IPS DF 19.7 (cell line): ENCODE data around the gene KDM4C.
"Not testable (repeated sequence)": the region's sequence is repeated elsewhere in the genome, so short reads cannot be mapped to it uniquely, and the experiment has no call there.

Experiments
- DNase-seq: peaks from one replicate; pipeline ENCODE4 v3.0.0-alpha.2; 2013; ENCODE audit warnings: low read depth, low spot score

KDM4C gene

DNA sequence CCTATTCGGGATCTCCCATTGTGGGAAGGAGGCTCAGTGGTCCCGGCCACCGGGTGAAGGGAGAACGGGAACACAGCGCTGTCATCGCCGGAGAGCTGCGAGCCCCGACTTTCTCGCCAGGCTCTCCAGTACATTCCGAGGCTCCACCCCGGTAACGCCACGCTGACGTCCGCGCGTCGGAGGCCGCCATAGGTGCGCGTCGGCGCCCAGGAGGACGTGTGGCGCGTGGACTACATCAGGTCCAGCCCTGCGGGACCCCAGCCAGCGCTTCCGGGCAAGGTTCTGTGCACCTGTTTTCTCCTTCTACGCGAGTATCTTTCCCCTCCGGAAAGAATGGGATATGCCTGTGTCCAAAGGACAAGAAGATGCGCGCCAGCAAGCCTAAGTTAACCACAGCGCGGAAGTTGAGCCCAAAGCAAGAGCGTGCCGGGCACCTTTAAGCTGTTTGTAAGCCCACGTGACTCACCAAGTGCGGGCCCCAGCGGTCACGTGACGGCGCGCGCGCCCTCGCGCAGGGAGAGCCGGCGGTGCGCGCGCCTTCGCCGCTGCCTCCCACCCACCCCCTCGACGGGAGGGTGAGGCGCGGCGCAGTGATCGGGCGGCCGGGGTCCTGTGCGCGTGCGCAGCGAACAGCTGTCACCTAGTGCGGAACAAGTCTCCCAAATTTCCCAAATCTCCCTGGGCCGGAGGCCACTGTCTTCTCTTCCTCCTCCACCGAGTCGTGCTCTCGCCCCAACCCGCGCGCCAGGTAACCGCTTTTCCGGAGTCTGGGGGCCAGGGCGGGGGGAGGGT lies at the start of gene KDM4C:
Gene KDM4C, plus strand, starts transcription at position 518 of the 792 bp plus-strand sequence. CDS start 35,016 bp downstream, outside the sequence.
- peak; percentile 72 for DNase-seq

DNA sequence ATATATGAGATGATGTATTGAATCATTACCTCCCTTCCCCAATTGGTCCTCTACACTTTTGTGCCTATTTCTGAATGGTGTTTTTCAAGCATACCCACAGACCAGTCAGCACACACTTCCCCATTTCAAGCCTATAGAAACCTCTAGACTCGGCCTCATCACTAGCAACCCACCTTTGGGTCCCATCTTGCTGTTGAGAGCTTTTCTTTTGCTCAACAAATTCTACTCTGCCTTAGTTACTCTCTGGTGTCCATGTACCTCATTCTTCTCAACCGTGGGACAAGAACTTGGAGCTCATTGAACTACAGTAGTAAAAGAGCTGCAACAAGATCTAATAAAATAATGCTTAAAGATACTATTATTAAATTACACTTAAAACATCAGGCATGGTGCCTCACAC lies 49.0 kb upstream of the KDM4C start:
- no peak for DNase-seq

DNA sequence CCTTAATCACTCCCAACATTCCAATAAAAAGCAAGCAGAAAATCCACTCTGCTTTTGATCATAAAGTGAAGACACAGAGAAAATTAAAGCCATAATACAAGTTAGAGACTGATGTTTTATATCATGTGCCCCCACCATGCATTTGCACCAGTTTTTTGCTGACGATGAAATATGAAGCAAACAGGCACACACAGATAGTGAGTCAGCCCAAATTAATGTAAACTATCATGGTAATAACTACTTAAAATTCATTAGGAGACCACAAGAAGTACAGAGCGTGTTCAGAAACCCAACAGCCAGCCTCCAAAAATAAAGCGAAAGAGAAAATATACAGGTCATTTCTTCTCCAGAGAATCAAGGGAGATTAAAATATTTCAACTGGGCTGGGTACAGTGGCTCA lies 46.4 kb upstream of the KDM4C start:
- no peak for DNase-seq

DNA sequence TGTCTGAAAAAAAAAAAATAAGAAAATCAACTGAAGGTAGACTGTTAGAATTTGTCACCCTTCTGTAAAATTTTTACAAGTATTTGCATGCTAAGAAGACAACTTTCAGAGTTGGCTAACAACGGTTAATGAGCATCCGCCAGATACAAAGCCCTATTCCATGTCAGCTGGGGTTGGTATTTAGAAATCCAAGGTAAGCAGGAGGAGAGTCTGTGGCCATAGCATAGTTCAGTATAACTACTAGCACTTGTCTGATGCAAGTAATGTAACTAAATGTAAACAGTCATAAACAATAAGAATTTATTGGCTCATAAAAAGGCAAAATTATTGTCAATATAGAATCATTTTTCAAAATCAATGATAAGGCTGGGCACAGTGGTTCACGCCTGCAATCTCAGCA lies 45.7 kb upstream of the KDM4C start:
- DNase-seq: no peak

DNA sequence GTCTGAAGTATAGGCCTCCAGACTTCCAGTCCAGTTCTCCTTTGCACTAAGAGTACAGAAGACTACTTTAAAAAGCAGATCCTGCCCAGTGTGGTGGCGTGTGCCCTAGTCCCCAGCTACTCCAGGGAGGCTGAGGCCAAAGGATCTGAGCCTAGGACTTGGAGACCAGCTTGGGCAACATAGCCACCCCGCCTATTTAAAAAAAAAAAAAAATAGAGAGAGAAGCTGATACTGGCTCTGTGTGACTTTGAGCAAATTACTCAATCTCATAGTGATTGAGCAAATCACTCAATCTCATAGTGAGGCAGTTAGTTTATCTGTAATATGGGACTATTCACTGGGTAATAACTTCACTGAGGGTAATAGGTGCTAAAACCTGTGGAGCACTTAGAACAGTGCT lies 43.6 kb upstream of the KDM4C start:
- no peak for DNase-seq

DNA sequence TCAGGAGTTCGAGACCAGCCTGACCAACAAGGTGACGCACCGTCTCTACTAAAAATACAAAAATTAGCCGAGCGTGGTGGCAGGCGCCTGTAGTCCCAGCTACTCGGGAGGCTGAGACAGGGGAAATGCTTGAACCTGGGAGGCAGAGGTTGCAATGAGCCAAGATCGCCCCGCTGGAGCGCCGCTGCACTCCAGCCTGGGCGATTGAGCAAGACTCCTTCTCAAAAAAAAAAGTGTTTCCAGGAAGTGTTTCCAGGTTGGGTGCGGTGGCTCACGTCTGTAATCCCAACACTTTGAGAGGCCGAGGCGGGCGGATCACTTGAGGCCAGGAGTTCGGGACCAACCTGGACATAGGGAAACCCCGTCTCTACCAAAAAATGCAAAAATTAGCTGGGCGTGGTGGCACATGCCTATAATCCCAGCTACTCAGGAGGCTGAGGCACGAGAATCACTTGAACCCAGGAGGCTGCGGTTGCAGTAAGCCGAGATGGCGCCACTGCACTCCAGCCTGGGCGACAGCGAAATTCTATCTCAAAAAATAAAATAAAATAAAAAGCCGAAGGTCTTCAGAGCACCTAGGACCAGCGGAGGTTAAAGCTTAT lies 42.5 kb upstream of the KDM4C start:
- not testable (repeated sequence) for DNase-seq

DNA sequence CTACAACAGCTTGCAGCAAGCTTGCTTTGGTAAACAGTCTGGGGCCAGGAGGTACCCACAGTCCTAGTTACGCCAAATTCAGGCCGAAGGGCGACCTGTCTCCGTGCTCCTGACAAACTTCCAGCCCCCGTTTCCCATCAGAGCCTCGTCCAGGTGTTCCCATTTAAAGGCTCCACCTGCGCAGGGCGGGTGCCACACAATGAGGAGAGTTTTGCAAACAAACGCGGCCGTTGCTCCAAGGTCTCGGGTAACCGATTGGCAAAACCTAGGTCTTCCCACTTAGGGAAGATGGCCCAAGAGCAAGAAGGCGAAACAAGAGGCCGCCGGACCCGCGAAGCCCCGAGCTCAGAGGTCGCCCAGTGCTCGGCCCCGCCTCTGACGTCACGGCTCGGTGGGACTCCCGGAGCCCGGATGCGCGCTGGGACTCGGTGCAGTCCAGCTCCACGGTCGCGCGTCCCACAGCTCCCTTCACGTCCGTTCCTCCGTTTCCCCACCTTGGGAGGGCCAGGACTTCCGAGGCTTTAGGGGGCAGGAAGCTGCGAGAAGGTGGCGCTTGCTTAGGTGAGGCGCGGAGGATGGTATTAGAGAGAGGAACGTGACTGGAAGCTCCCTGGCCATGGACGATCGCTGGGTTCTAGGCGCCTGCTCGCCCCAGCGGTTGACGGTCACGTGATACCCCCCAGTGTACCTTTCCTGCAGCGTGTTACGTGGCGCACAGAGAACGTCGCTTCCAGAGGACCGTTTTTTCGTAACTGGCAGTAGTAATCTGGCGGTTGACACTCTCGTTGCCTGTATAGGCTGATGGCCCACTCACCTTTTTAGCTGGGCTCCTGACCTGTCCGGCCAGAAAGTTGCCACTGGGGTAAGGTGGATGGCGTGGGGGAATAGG lies 41.8 kb upstream of the KDM4C start:
- DNase-seq: no peak

DNA sequence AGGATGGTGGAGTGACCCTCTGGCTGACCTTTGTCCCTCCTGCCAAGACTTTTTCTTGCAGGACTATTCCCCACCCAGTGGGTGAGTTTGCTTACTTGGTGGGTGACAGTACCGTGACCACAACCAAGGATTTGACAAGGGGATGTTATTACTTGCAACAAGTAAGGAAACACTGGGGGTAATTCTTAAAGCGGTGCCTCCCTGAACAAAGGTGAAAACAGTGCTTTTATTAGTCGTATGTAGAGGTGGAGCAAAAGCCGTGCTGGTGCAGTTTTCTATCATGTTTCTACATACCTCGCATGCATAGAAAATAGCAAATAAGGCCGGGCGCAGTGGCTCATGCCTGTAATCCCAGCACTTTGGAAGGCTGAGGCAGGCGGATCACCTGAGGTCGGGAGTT lies 41.0 kb upstream of the KDM4C start:
- no peak for DNase-seq

DNA sequence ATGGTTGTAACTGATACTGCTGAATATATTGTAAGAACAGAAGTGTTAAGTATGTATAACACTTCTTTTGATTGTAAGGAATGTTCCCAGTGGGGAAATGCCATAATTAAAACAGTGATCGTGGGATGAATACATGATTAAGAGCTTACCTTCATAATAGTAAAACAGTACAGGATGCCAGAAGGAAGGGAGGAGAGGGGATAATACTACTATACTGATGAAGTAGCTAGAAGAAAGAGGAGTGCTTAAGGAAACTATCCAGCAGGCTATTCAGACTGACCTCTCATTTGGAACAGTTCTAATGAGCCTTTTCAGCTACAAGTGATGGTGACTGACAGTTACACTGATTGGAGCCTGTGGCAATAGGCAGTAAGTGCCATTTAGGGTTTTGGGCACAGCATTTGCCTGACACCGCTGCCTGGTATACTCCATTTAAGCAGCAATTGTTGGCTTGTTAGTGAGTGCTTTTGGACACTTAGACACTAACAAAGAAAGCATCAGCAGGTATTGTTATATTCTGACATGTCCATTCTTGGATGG lies 33.8 kb upstream of the KDM4C start:
- no peak for DNase-seq

DNA sequence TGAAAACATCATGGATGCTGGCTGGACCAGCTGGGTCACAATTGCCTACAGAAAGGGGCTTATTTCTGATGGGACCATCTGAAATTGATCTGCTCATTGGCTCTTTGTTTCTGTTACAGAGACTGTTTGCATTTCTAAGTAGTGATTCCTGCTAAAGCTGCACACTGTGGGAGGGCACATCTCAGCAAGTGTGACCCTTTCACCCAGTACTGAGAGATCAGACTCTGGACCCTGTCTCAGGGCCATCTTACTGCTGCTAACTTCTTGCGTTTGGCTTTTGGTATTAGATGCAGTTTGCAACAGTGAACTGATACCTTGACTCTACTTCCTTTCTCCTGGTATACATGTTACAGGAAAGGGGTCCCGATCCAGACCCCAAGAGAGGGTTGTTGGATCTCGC lies 24.5 kb upstream of the KDM4C start:
- DNase-seq: no peak

DNA sequence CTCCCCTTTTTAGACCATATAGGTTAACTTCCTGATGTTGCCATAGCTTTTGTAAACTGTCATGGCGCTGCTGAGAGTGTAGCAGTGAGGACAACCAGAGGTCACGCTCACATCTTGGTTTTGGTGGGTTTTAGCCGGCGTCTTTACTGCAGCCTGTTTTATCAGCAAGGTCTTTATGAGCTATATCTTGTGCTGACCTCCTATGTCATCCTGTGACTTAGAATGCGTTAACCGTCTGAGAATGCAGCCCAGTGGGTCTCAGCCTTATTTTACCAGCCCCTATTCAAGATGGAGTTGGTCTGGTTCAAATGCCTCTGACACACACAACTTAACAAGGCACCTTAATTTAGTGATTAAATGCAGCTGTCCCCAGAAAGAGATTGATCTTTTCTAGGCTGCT lies 23.9 kb upstream of the KDM4C start:
- DNase-seq: no peak

DNA sequence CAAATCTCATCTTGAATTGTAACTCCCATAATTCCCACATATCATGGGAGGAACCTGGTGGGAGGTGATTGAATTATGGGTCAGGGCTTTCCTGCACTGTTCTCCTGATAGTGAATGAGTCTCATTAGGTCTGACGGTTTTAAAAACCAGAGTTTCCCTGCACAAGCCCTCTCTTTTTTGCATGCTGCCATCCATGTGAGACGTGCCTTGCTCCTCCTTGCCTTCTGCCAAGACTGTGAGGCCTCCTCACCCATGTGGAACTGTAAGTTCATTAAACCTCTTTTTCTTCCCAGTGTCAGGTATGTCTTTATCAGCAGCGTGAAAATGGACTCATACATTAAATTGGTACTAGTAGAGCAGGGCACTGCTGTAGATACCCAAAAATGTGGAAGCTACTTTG lies 22.4 kb upstream of the KDM4C start:
- no peak for DNase-seq

DNA sequence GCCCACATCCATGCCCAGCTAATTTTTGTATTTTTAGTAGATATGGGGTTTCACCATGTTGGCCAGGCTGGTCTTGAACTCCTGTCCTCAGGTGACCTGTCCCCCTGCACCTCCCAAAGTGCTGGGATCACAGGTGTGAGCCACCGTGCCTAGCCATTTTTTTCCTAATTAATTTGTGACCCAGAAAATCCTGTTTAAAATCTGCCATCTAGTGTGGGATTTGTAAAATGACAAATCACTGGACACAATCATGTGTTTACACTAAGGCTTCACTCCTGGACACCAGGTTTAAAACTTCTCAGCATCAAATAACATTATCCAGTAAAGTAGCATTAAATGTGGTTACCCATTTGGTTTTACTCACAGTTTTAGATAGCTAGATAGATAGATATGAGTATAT lies 18.6 kb upstream of the KDM4C start:
- DNase-seq: no peak

DNA sequence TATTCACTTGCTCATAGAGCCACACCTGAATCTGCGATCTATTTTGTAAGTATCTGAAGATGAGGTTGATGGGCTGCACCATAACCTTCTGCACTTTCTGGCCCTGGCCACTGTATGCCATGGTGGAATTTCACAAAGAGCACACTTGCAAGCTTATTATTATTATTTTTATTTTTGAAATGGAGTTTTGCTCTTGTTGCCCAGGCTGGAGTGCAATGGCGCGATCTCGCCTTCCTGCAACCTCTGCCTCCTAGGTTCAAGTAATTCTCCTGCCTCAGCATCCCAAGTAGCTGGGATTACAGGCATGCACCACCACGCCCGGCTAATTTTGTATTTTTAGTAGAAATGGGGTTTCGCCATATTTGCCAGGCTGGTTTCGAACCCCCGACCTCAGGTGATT lies 8.9 kb upstream of the KDM4C start:
- DNase-seq: not testable (repeated sequence)

DNA sequence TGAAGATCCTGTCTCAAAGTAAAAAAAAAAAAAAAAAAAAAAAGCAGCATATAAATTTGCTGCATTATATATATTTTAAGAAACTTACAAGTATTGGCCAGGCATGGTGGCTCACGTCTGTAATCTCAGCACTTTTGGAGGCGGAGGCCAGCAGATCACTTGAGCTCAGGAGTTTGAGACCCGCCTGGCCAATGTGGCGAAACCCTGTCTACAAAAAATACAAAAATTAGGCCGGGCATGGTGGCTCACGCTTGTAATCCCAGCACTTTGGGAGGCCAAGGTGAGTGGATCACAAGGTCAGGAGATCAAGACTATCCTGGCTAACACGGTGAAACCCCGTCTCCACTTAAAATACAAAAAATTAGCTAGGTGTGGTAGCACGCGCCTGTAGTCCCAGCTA lies 2.9 kb upstream of the KDM4C start:
- DNase-seq: not testable (repeated sequence)

DNA sequence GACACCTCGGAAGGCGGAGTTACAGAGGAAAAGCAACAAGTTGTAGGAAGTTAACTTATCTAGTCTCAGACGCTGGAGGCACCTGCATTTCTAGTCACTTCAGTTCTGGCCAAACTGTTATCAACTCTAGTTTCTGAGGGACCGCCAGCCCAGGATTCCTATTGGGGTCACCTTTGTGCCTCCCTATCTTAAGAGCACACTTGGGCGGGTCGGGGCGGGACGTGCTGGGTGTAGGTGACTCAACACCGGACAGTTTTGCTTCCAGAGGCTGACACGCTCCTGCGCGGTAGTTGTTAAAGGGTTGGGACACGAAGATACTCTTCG lies 679 bp upstream of the KDM4C start:
- no peak for DNase-seq

DNA sequence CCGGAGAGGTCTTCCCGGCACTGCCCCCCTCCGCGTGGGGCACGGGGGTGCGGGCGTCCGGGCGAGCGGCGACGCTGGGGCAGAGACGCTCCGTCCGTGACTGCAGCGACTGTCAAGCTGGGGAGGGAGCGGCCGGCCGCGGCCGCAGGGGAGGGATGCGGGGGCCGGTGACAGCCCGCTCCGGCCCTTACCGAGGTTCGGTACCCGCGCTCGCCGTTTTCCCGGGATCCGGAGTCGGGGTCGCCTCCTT lies 400 bp downstream of the KDM4C start:
- no peak for DNase-seq

DNA sequence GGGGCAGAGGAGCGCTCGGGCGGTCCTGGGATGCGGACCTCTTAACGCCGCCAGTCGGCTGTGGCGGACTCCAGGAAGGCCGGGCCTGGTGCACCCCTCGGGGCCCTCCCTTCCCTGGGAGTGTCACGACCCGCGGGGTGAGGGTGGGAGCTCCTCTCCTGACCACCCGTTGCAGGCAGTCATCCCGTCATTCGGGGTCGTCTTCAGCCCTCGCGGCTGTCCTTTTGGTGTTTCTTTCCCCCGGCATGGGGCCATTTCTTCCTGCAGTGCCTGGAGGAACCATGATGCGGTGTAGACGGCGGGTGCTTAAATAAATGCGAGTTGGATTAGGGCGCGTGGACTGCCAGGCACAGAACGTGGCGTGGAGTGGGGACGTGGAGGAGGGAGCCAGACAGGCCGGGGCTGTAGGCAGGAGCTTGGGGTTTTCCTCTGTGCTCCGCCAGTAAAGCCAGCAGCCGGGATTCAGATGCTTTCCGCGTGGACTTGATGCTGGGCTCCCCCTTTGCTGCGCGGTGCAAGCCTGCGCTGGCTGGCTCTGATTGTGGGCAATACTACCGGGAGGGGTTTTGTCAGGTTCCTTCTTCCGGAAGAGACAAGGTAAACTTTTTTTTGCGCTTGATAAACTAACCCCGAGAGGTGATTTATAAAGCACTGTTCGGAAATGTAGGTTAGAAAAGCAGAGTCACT lies 868 bp downstream of the KDM4C start:
- DNase-seq: no peak

DNA sequence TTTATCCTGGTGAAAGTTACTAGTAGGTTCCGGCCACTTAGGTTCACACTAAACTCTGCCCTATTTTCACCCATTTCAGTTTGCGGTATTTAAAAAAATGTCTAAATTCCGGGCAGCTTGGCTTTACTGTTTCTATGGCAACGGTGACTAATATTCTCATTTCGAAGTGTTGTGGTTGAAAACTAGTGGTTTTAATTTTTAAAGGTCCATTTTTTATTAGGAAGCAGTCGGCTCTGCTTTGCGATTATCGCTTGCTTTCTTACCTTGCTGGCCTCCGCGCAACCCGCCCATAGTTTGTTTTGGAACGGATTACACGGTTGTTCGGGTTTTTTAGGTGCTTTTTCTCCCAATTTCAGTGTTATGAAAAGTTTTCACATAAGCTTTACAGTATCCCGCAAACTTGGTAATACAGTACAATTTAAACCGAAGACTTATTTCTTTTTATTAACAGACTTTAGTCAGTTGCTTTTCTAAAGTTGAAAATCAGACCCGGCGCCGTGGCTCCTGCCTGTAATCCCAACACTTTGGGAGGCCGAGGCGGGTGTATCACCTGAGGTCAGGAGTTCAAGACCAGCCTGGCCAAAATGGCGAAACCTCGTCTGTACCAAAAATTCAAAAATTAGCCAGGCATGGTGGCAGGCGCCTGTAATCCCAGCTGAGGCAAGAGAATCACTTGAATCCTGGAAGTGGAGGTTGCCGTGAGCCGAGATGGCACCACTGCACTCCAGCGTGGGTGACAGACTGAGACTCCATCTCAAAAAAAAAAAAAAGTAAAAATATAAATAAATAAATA lies 1.6 kb downstream of the KDM4C start:
- no peak for DNase-seq

DNA sequence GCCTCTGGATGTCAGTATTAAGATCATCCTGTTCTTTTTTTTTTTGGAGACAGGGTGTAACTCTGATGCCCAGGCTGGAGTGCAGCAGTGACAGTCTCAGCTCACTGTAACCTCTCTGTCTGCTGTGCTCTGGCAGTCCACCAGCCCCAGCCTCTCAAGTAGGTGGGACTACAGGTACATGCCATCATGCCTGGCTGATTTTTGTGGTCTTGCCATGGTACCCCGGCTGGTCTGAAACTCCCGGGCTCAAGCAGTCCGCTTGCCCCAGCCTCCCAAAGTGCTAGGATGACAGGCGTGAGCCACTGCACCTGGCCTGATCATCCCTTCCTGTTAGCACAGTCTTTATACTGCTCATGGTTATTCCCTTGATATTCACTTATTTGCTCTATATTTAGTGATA lies 3.5 kb downstream of the KDM4C start:
- no peak for DNase-seq

DNA sequence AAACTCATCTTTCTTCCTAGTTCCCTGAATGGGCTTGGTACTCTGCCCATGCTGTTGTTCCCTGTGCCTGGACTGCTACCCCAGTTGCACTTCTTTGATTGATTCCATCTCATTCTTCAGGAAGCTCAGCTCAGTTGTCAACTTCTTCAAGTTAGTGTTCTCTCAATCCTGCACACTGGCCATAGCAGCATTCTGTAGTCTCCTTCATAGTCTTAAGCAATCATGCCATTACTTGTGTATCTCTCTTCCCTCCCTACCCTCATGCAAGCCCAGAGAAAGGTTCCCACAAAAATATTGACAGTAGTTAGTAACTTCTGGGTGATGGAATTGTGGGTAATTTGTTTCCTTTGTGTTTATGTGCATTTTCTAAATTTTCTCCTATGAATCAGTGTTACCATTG lies 5.5 kb downstream of the KDM4C start:
- no peak for DNase-seq
